Measurements from ENCODE around the gene PKD2L2. TPM values are rescaled to one million over a fixed set of nuclear protein-coding genes. Genes with fewer than 3 reads are reported as not detected.

The PKD2L2 gene
- total RNA-seq, 1 donor from 2014 or later = not detected

GRCh38 chr5:137923856-137924255 is 34.6 kb downstream of the PKD2L2 start:
- H3K36me3 Mint-ChIP-seq (ENCODE audit: low read depth) = peaks cover 7% of the 10 kb centered on the region
- intact Hi-C loops (cut with micrococcal nuclease) = no loop called here
- ATAC-seq (ENCODE audit: low read depth) (no peak), DNase-seq (no peak)
- CTCF ChIA-PET = no interaction called here
- POLR2A ChIA-PET = no interaction called here
- no peaks in the 10 kb centered on the region for H3K9me3 Mint-ChIP-seq
- no peak for TF ChIP-seq CTCF (IDR thresholded peaks at IDR 0.05)
- H3K4me3 Mint-ChIP-seq = no peak overlapping the region
- H3K27me3 Mint-ChIP-seq = no peaks in the 10 kb centered on the region
- no peak overlapping the region for H3K27ac Mint-ChIP-seq
- no peaks in the 10 kb centered on the region for H3K4me1 Mint-ChIP-seq

DNA sequence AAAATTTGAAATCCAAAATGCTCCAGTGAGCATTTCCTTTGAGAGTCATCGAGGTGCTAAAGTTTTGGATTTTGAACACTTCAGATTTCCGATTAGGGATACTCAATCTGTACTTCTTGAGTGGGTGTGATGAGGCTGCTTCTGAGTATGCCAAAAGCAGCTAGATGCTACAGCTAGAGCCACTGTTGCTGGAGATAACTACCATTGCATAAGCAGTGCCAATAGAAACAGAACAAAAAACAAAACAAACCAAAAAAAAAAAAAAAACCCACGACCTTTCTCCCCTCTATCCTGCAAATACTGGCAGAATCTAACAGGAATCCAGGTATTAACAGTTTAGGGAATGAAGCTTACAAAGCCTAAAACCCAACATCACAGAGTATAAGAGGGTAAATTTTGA is 43.5 kb downstream of the PKD2L2 start:
- ChIA-PET CTCF (interaction anchor here (0.6 to 1.1 kb wide), 2 partner anchors 11 to 95 kb away, joined by 3 to 4 read pairs; no protein-coding TSS in a partner anchor), POLR2A (no interaction called here)
- no peak for DNase-seq
- ATAC-seq (ENCODE audit: low read depth) = no peak
- H3K36me3 Mint-ChIP-seq (ENCODE audit: low read depth) = peaks cover 23% of the 10 kb centered on the region
- H3K27me3 Mint-ChIP-seq = no peaks in the 10 kb centered on the region
- intact Hi-C loops (cut with micrococcal nuclease) = no loop called here
- H3K4me3 Mint-ChIP-seq = no peak overlapping the region
- no peaks in the 10 kb centered on the region for H3K9me3 Mint-ChIP-seq
- TF ChIP-seq CTCF (IDR thresholded peaks at IDR 0.05) = no peak
- H3K4me1 Mint-ChIP-seq = peaks cover 18% of the 10 kb centered on the region
- H3K27ac Mint-ChIP-seq = no peak overlapping the region

GRCh38 chr5:137933491-137933911 is 44.2 kb downstream of the PKD2L2 start:
- Mint-ChIP-seq H3K36me3 (ENCODE audit: low read depth) (peaks cover 27% of the 10 kb centered on the region), H3K4me3 (no peak overlapping the region), H3K27me3 (no peaks in the 10 kb centered on the region), H3K4me1 (peaks cover 18% of the 10 kb centered on the region), H3K9me3 (no peaks in the 10 kb centered on the region), H3K27ac (peak overlapping the region; percentile 6)
- no peak for TF ChIP-seq CTCF (IDR thresholded peaks at IDR 0.05)
- CTCF ChIA-PET = interaction anchor here (1.1 kb wide), 1 partner anchor 12 kb away, joined by 4 read pairs; no protein-coding TSS in a partner anchor
- intact Hi-C loops (cut with micrococcal nuclease) = no loop called here
- ATAC-seq (ENCODE audit: low read depth) (no peak), DNase-seq (no peak)
- POLR2A ChIA-PET = no interaction called here

DNA sequence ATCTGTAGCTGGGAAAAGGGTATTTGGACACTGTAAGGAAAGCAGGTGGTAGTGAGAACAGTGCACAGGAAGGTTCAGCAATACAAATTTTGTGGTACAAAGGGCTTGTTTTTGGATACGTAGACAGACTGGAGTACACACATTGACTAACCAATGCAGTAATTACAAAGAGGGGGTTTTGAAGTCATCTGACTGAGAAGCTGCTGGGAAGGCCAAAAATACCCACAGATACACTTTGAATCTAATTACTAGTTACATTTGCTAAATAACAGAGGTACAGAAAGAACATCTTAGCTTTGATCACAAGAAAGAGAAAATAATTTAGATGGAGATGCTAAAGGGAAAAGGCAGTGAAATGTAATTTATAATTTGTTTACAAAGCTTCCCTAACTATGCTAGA is 45.9 kb downstream of the PKD2L2 start:
- ATAC-seq (ENCODE audit: low read depth) (peak; percentile 25), DNase-seq (no peak)
- intact Hi-C loops (cut with micrococcal nuclease) = loop anchor here (5.0 kb wide), 2 partner anchors 48 to 158 kb away; partner anchors contain the start of gene PKD2L2
- peaks cover 25% of the 10 kb centered on the region for H3K4me1 Mint-ChIP-seq
- CTCF ChIA-PET = interaction anchor here (0.9 to 1.9 kb wide), 3 partner anchors 34 to 156 kb away, joined by 3 to 9 read pairs (median 8); partner anchors contain the start of gene PKD2L2
- H3K36me3 Mint-ChIP-seq (ENCODE audit: low read depth) = peaks cover 35% of the 10 kb centered on the region
- H3K4me3 Mint-ChIP-seq = no peak overlapping the region
- no peaks in the 10 kb centered on the region for H3K9me3 Mint-ChIP-seq
- POLR2A ChIA-PET = interaction anchor here (1.2 to 2.9 kb wide), 2 partner anchors 20 to 46 kb away, joined by 4 to 13 read pairs; partner anchors contain the start of gene PKD2L2
- no peaks in the 10 kb centered on the region for H3K27me3 Mint-ChIP-seq
- H3K27ac Mint-ChIP-seq = peak overlapping the region; percentile 61
- no peak for TF ChIP-seq CTCF (IDR thresholded peaks at IDR 0.05)

- Mint-ChIP-seq H3K4me1 (peaks cover 25% of the 10 kb centered on the region), H3K27ac (peak overlapping the region; percentile 61), H3K36me3 (ENCODE audit: low read depth) (peaks cover 40% of the 10 kb centered on the region), H3K4me3 (no peak overlapping the region), H3K27me3 (no peaks in the 10 kb centered on the region), H3K9me3 (no peaks in the 10 kb centered on the region)
- ChIA-PET CTCF (interaction anchor here (0.9 to 1.9 kb wide), 3 partner anchors 35 to 157 kb away, joined by 3 to 9 read pairs (median 8); partner anchors contain the start of gene PKD2L2), POLR2A (interaction anchor here (1.2 to 2.9 kb wide), 2 partner anchors 19 to 46 kb away, joined by 4 to 13 read pairs; partner anchors contain the start of gene PKD2L2)
- intact Hi-C loops (cut with micrococcal nuclease) = loop anchor here (5.0 kb wide), 2 partner anchors 48 to 158 kb away; partner anchors contain the start of gene PKD2L2
- ATAC-seq (ENCODE audit: low read depth) = no peak
- TF ChIP-seq CTCF (IDR thresholded peaks at IDR 0.05) = no peak
- no peak for DNase-seq
These were observed 46.4 kb downstream of the PKD2L2 start for GRCh38 chr5:137935694-137936093.
